HEK293 (cell line): ENCODE results near the gene POLN.

Experiments
- CTCF ChIA-PET: fragments of 350-600 bp; formaldehyde crosslinking; extraction: SDS; loops from one replicate; lab custom pipeline; 2021; ENCODE audit warnings: antibody characterized with exemption; lab: Yijun Ruan, JAX
- POLR2A ChIA-PET: fragments of 300-600 bp; formaldehyde crosslinking; extraction: SDS; loops from one replicate; lab custom pipeline; 2020; ENCODE audit warnings: antibody characterized with exemption, inconsistent platforms; lab: Yijun Ruan, JAX
- H3K27ac ChIP-seq: fragments of 200-500 bp; sonication (Bioruptor generic); 2 replicates; pipeline ENCODE4 v1.5.1; 2014; ENCODE audit warnings: low read depth, low read length, control low read depth, inconsistent platforms; ENCODE audit errors: extremely low read depth
- H3K36me3 ChIP-seq, 2 experiments: fragments of 200-500 bp in 1 of 2; sonication (Bioruptor generic) in 1 of 2; 1 replicate in 1 of 2; 2 replicates in 1 of 2; pipeline ENCODE4 v1.5.1; 2014 to 2017; ENCODE audit warnings: inconsistent platforms in 2 of 2, low read length in 2 of 2; ENCODE audit not compliant: control insufficient read depth in 2 of 2, insufficient read depth in 1 of 2
- H3K4me1 ChIP-seq: fragments of 200-500 bp; sonication (Bioruptor generic); 2 replicates; pipeline ENCODE4 v1.5.1; 2014; ENCODE audit warnings: mild to moderate bottlenecking, low read length, inconsistent platforms; ENCODE audit not compliant: control insufficient read depth, insufficient read depth
- H3K4me3 ChIP-seq: 2 replicates; pipeline ENCODE4 v1.5.1; 2011; ENCODE audit warnings: low read depth, mild to moderate bottlenecking, control low read depth, low read length, moderate library complexity
- H3K9me3 ChIP-seq: fragments of 200-500 bp; sonication (Bioruptor generic); 2 replicates; pipeline ENCODE4 v1.5.1; 2014; ENCODE audit warnings: low read depth, low read length, inconsistent platforms; ENCODE audit not compliant: control insufficient read depth, insufficient read depth
- EGR2 ChIP-seq: fragments of 450-650 bp; formaldehyde crosslinking; IDR thresholded peaks from 2 replicates; pipeline ENCODE4 v1.5.1; 2016; ENCODE audit warnings: low read depth, missing biosample characterization, missing genetic modification characterization
- PRDM2 ChIP-seq: fragments of 450-650 bp; formaldehyde crosslinking; IDR thresholded peaks from 2 replicates; pipeline ENCODE4 v1.5.1; 2016; ENCODE audit warnings: missing biosample characterization, missing genetic modification characterization, borderline replicate concordance
- TSHZ1 ChIP-seq: fragments of 450-650 bp; formaldehyde crosslinking; IDR thresholded peaks from 2 replicates; pipeline ENCODE4 v1.5.1; 2016; ENCODE audit warnings: missing biosample characterization, missing genetic modification characterization, borderline replicate concordance
- WT1 ChIP-seq: fragments of 450-650 bp; formaldehyde crosslinking; IDR thresholded peaks from 2 replicates; pipeline ENCODE4 v1.5.1; 2016; ENCODE audit warnings: missing biosample characterization, missing genetic modification characterization
- ZBTB1 ChIP-seq: fragments of 450-650 bp; formaldehyde crosslinking; IDR thresholded peaks from 2 replicates; pipeline ENCODE4 v1.5.1; 2016; ENCODE audit warnings: missing biosample characterization, missing genetic modification characterization
- ZBTB6 ChIP-seq: fragments of 450-650 bp; formaldehyde crosslinking; IDR thresholded peaks from 2 replicates; pipeline ENCODE4 v1.5.1; 2017; ENCODE audit warnings: missing biosample characterization, missing genetic modification characterization
- ZFP37 ChIP-seq: fragments of 450-650 bp; formaldehyde crosslinking; IDR thresholded peaks from 2 replicates; pipeline ENCODE4 v1.5.1; 2016; ENCODE audit warnings: missing biosample characterization, missing genetic modification characterization
- ZNF169 ChIP-seq: fragments of 450-650 bp; formaldehyde crosslinking; IDR thresholded peaks from 2 replicates; pipeline ENCODE4 v1.5.1; 2016; ENCODE audit warnings: missing biosample characterization, missing genetic modification characterization
- ZNF174 ChIP-seq: fragments of 450-650 bp; formaldehyde crosslinking; IDR thresholded peaks from 2 replicates; pipeline ENCODE4 v1.5.0; 2017; ENCODE audit warnings: missing biosample characterization, mild to moderate bottlenecking, missing genetic modification characterization
- ZNF302 ChIP-seq: fragments of 450-650 bp; formaldehyde crosslinking; IDR thresholded peaks from 2 replicates; pipeline ENCODE4 v1.5.1; 2016; ENCODE audit warnings: missing biosample characterization, missing genetic modification characterization, low read depth
- ZNF488 ChIP-seq: fragments of 450-650 bp; formaldehyde crosslinking; IDR thresholded peaks from 2 replicates; pipeline ENCODE4 v1.5.1; 2016; ENCODE audit warnings: missing biosample characterization, missing genetic modification characterization
- ZNF549 ChIP-seq: fragments of 450-650 bp; IDR thresholded peaks from 2 replicates; pipeline ENCODE4 v1.5.1; 2018; ENCODE audit warnings: missing biosample characterization, missing genetic modification characterization, mild to moderate bottlenecking, inconsistent platforms, moderate library complexity
- ZNF571 ChIP-seq: fragments of 450-650 bp; formaldehyde crosslinking; IDR thresholded peaks from 2 replicates; pipeline ENCODE4 v1.5.0; 2017; ENCODE audit warnings: missing biosample characterization, missing genetic modification characterization
- ZNF580 ChIP-seq: fragments of 450-650 bp; formaldehyde crosslinking; IDR thresholded peaks from 2 replicates; pipeline ENCODE4 v1.5.1; 2016; ENCODE audit warnings: missing biosample characterization, missing genetic modification characterization
- ZNF596 ChIP-seq: fragments of 450-650 bp; IDR thresholded peaks from 2 replicates; pipeline ENCODE4 v1.5.0; 2018; ENCODE audit warnings: missing biosample characterization, mild to moderate bottlenecking, missing genetic modification characterization, moderate library complexity
- ZNF785 ChIP-seq: fragments of 450-650 bp; formaldehyde crosslinking; IDR thresholded peaks from 2 replicates; pipeline ENCODE4 v1.5.1; 2016; ENCODE audit warnings: missing biosample characterization, missing genetic modification characterization
- ZNF830 ChIP-seq: fragments of 450-650 bp; IDR thresholded peaks from 2 replicates; pipeline ENCODE4 v1.5.0; 2018; ENCODE audit warnings: missing biosample characterization, missing genetic modification characterization, low read depth, mild to moderate bottlenecking, moderate library complexity
- ZSCAN5A ChIP-seq: fragments of 450-650 bp; formaldehyde crosslinking; IDR thresholded peaks from 2 replicates; pipeline ENCODE4 v1.5.1; 2016; ENCODE audit warnings: missing biosample characterization, missing genetic modification characterization

POLN gene

GRCh38 chr4:2266821-2267220 is 24.9 kb upstream of the POLN start (continued):
- TF ChIP-seq PRDM2: no peak
- TF ChIP-seq ZNF549: no peak
- no peak for TF ChIP-seq ZSCAN5A (tag by site-specific recombination)
- TF ChIP-seq ZNF174 (tag by site-specific recombination): no peak
- TF ChIP-seq ZNF580 (tag by site-specific recombination): no peak
- TF ChIP-seq EGR2 (tag by site-specific recombination): no peak
- no peak for TF ChIP-seq ZNF169
- no peak for TF ChIP-seq ZBTB1 (tag by site-specific recombination)
- TF ChIP-seq ZNF488 (tag by site-specific recombination): no peak
- TF ChIP-seq ZFP37: no peak

GRCh38 chr4:2266181-2266580 is 24.3 kb upstream of the POLN start:
- TF ChIP-seq ZNF571 (no peak), ZNF596 (tag by site-specific recombination) (no peak), TSHZ1 (tag by site-specific recombination) (no peak), ZNF785 (tag by site-specific recombination) (no peak), WT1 (tag by site-specific recombination) (no peak), ZBTB6 (no peak), ZBTB1 (tag by site-specific recombination) (no peak), ZNF302 (tag by site-specific recombination) (no peak), ZNF830 (tag by site-specific recombination) (no peak)
- ChIA-PET CTCF (no interaction called here), POLR2A (no interaction called here)
- Histone ChIP-seq H3K27ac (no peak overlapping the region), H3K4me3 (no peak overlapping the region), H3K9me3 (no peaks in the 10 kb centered on the region), H3K4me1 (no peaks in the 10 kb centered on the region), H3K36me3 (no peaks in the 10 kb centered on the region)
